Measurements from ENCODE around the gene IFITM2. TPM values are rescaled to one million over a fixed set of nuclear protein-coding genes. Genes with fewer than 3 reads are reported as not detected.

IFITM2 gene
- total and polyA plus RNA-seq, 2 of the 13 experiments (the other 11 are each of a cell fraction or from before 2014, with no cell fraction given): 13.8 to 267 TPM

DNA sequence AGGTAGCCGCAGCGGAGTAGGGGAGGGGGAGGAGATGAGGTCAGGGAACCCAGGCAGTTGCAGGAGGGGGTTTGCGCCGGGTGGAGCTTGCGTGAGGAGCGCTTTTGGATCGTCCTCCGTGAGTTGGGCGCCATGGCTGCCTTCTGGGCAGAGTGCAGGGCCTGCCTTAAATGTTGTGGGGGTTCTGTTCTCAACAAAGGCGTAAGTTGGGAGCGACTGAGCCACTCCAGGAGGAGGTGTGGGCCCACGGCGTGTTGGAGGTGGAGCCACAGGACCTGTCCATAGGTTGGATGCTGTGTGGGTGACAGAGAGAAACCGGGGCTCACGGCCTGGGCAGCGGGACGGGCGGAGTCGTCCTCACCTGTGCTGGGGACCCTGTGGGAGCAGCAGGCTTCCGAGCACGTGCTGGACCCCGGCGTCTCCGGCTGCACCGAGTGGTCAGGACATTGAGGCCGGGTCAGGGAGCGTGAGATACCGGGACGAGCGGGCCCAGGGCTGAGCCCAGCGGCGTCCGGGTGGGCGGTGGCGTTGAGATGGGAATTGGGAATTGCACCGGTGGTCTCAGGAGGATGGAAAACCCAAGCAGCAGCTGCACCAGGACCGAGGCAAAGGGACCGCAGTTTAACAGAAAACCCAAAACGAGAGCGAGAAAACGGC, 19.7 kb upstream of the IFITM2 start (continued):
- TF ChIP-seq HNRNPLL (IDR thresholded peaks at IDR 0.05; ENCODE audit: low read depth, low read length, poor library complexity, severe bottlenecking): peak; percentile 21
- 0 out of 2 replicates have a peak, but pooled peaks have one; percentile 12 for TF ChIP-seq GABPB1 (CRISPR knock-in tag; IDR thresholded peaks at IDR 0.05)
- TF ChIP-seq ZBTB42 (CRISPR knock-in tag; IDR thresholded peaks at IDR 0.05): no peak
- no peak for TF ChIP-seq ZSCAN22 (CRISPR knock-in tag; IDR thresholded peaks at IDR 0.05)
- TF ChIP-seq ZNF225 (CRISPR knock-in tag; IDR thresholded peaks at IDR 0.05): 0 out of 2 replicates have a peak, but pooled peaks have one; percentile 30
- TF ChIP-seq, protein P1, sequence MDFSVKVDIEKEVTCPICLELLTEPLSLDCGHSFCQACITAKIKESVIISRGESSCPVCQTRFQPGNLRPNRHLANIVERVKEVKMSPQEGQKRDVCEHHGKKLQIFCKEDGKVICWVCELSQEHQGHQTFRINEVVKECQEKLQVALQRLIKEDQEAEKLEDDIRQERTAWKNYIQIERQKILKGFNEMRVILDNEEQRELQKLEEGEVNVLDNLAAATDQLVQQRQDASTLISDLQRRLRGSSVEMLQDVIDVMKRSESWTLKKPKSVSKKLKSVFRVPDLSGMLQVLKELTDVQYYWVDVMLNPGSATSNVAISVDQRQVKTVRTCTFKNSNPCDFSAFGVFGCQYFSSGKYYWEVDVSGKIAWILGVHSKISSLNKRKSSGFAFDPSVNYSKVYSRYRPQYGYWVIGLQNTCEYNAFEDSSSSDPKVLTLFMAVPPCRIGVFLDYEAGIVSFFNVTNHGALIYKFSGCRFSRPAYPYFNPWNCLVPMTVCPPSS (IDR thresholded peaks at IDR 0.05): no peak
- no peak for TF ChIP-seq ZSCAN29 (CRISPR knock-in tag; conservative IDR thresholded peaks at IDR 0.05)
- no peak for TF ChIP-seq THAP11 (CRISPR knock-in tag; IDR thresholded peaks at IDR 0.05)
- no peak for TF ChIP-seq PPARG (CRISPR knock-in tag; conservative IDR thresholded peaks at IDR 0.05)
- no peak for TF ChIP-seq ZNF451 (CRISPR knock-in tag; IDR thresholded peaks at IDR 0.05)

DNA sequence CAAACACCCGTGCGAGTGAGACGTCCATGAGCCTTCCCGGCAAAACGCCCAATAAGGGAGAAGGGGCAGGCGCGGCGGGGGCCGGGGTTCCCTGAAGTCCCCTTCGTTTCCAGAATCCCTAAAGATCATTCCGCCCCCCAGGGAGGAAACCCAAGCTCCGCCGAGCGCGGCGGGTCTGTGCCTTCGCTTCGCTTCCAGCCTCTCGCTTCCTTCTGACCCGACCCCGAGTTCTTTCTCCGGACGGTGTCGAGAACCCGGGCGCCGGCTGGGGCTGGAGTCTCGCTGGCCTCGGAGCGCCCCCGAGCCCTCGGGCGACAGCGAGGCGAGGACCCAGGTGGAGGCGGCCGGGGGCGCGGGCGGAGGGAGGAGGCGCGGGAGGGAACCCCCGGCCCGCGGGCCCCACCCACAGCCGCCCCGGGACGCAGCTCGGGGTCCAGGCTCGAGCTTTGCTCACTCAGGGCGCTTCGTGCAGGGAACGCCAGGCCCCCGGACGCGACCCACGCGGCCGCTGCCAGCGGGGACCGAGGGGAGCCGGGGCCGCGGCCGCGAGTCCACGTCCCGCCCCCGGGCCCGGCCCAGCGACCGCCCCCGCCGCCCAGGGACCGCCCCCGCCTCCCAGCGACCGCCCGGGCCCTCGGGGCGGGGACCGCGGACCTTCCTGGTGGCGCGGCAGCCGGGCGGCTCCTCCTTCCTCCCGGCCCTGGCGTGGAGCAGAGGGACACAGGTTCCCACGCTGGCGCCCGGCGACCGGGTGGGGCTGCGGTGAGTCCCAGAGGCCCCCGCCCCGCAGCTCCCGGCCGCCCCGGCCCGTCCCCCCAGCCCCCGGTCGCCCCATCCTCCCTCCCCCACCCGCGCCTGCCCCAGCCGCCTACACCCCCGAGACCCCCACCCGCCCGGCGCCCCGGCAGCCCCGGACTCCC, 18.9 kb upstream of the IFITM2 start, which contains the start of gene PGGHG:
TSS of gene PGGHG (plus strand) at position 649 of the 920 bp plus-strand sequence. CDS start 691 bp downstream, outside the sequence.
- POLR2A ChIA-PET: no interaction called here
- BruUV-seq (replicated peaks): no TSS peak
- no peak within 1 kb of the TSS for H3K27ac ChIP-seq (ENCODE audit: extremely low read length, insufficient read depth, low read length)
- peak within 1 kb of the TSS; percentile 95 for H3K4me2 ChIP-seq (ENCODE audit: low read depth, low read length)
- H3K27me3 ChIP-seq (ENCODE audit: control insufficient read depth in 1 of 2, insufficient read depth in 2 of 2, low read length in 2 of 2): peaks cover 5 to 45% of the 10 kb centered on the region in 2 experiments; a peak in 4 of 5 replicates
- intact Hi-C loops (cut with micrococcal nuclease; ENCODE audit: unreplicated experiment) (no loop called here), in situ Hi-C loops (cut with HindIII; ENCODE audit: extremely low pct_ligation_motif_present, low pct_unique_long_range_greater_than_20kb) (no loop called here)
- no peak within 1 kb of the TSS for H2AFZ ChIP-seq (ENCODE audit: low read length)
- H3K9ac ChIP-seq (ENCODE audit: insufficient read depth, low read depth, low read length): peak within 1 kb of the TSS; percentile 56; the same call in 1 of the 2 replicates
- CTCF ChIA-PET (ENCODE audit: low intra/inter-chr PET ratio, low total read pairs): no interaction called here
- 0 out of 5 replicates have a peak, but pooled peaks cover 0 to 2% of the 10 kb centered on the region in 2 experiments for H3K36me3 ChIP-seq (replicated peaks in 1 of 2; ENCODE audit: control insufficient read depth in 1 of 2, insufficient read depth in 2 of 2, low read length in 2 of 2)
- H3K79me2 ChIP-seq (ENCODE audit: insufficient read depth, low read length): no peaks in the 10 kb centered on the region
- FAIRE-seq (no peak), DNase-seq (ENCODE audit: low spot score) (no peak), ATAC-seq (peak; percentile 54)
- WGBS (ENCODE audit: low lambda C conversion rate): 0% methylated on average over 7 of the region's 112 CpGs
- no peaks in the 10 kb centered on the region for H3K9me3 ChIP-seq (ENCODE audit: low read length)
- peak within 1 kb of the TSS; percentile 50 to 75 (median 58); a peak in 5 of 6 replicates for H3K4me3 ChIP-seq (replicated peaks in 1 of 3; ENCODE audit: insufficient read depth in 1 of 3, low read depth in 2 of 3, low read length in 3 of 3)
- H3K4me1 ChIP-seq (ENCODE audit: insufficient read depth, low read length): peaks cover 40% of the 10 kb centered on the region
- H4K20me1 ChIP-seq (ENCODE audit: insufficient read depth, low read length): no peaks in the 10 kb centered on the region
- peak; percentile 4; the same call in 1 of the 2 replicates for TF ChIP-seq MEIS2 (CRISPR knock-in tag; IDR thresholded peaks at IDR 0.05)
- no peak for TF ChIP-seq ISX (CRISPR knock-in tag; conservative IDR thresholded peaks at IDR 0.05)
- TF ChIP-seq ZIK1 (CRISPR knock-in tag; IDR thresholded peaks at IDR 0.05; ENCODE audit: borderline replicate concordance, low read depth): 0 out of 2 replicates have a peak, but pooled peaks have one; percentile 30
- peak; percentile 8; the same call in 1 of the 2 replicates for TF ChIP-seq ZFY (CRISPR knock-in tag; IDR thresholded peaks at IDR 0.05)
- TF ChIP-seq, protein P2, sequence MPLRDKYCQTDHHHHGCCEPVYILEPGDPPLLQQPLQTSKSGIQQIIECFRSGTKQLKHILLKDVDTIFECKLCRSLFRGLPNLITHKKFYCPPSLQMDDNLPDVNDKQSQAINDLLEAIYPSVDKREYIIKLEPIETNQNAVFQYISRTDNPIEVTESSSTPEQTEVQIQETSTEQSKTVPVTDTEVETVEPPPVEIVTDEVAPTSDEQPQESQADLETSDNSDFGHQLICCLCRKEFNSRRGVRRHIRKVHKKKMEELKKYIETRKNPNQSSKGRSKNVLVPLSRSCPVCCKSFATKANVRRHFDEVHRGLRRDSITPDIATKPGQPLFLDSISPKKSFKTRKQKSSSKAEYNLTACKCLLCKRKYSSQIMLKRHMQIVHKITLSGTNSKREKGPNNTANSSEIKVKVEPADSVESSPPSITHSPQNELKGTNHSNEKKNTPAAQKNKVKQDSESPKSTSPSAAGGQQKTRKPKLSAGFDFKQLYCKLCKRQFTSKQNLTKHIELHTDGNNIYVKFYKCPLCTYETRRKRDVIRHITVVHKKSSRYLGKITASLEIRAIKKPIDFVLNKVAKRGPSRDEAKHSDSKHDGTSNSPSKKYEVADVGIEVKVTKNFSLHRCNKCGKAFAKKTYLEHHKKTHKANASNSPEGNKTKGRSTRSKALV (CRISPR knock-in tag; IDR thresholded peaks at IDR 0.05): no peak
- TF ChIP-seq, protein P3, sequence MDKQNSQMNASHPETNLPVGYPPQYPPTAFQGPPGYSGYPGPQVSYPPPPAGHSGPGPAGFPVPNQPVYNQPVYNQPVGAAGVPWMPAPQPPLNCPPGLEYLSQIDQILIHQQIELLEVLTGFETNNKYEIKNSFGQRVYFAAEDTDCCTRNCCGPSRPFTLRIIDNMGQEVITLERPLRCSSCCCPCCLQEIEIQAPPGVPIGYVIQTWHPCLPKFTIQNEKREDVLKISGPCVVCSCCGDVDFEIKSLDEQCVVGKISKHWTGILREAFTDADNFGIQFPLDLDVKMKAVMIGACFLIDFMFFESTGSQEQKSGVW (CRISPR knock-in tag; IDR thresholded peaks at IDR 0.05; ENCODE audit: borderline replicate concordance): no peak
- TF ChIP-seq ESRRA (CRISPR knock-in tag; IDR thresholded peaks at IDR 0.05; ENCODE audit: low read depth): no peak
- 0 out of 2 replicates have a peak, but pooled peaks have one; percentile 45 for TF ChIP-seq EZH2 (conservative IDR thresholded peaks at IDR 0.05; ENCODE audit: low read depth, low read length)

All from HepG2 (cell line).